Ramos (cell line): ENCODE data around the gene PLEKHM1.

Experiments
- in situ Hi-C: fragments of 300-500 bp; cut with MboI; formaldehyde crosslinking; loops from one replicate; pipeline ENCODE4 v1.14.3; 2022; ENCODE audit warnings: low sequenced_read_pairs; ENCODE audit not compliant: unreplicated experiment

PLEKHM1 gene

DNA sequence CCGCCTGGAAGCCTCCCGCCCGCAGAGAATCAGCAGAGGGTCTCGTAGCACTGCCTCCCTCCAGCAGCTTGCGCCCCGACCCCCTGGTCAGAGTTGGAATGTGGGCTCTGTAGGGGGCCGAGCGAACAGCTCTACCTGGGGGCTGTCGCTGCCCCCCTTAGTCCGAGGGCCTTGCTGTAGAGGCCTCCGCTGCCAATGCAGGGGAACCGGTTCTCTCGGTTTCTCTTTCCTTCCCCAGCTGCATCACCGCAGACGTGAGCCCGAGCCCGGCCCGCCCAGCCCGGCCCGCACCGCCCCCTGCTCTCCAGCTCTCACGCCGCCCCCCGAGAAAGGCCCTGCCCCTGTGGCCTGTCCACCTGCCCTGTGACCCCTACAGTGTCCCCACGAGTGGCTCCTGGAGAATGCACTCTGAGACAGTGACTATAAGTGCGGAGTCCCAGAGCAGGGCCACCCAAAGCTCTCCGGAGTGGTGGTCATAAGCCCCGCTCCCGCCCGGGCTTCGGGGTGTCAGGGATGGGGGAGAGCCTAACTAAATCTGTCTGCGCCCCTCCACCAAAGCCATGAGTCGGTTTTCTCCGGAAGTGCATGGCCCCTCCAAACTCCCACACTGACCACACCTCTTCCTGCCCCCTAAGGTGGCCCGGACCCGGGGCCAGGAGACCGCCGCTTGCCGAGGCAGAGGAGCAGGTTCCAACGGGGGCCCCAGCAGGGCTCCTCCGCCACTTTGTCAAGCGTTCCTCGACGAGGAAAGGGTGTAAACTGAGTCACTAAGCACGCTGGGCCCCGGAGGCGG is 59.6 kb downstream of the PLEKHM1 start:
- in situ Hi-C loops, result loop anchor here (25.0 kb wide), 1 partner anchor 156 kb away; no protein-coding TSS in a partner anchor

- in situ Hi-C loops, result loop anchor here (25.0 kb wide), 1 partner anchor 157 kb away; no protein-coding TSS in a partner anchor
These were observed 60.3 kb downstream of the PLEKHM1 start for GRCh38 chr17:45430006-45430737.

GRCh38 chr17:45429339-45430005 is 61.0 kb downstream of the PLEKHM1 start:
- in situ Hi-C loops, result loop anchor here (25.0 kb wide), 1 partner anchor 158 kb away; no protein-coding TSS in a partner anchor

DNA sequence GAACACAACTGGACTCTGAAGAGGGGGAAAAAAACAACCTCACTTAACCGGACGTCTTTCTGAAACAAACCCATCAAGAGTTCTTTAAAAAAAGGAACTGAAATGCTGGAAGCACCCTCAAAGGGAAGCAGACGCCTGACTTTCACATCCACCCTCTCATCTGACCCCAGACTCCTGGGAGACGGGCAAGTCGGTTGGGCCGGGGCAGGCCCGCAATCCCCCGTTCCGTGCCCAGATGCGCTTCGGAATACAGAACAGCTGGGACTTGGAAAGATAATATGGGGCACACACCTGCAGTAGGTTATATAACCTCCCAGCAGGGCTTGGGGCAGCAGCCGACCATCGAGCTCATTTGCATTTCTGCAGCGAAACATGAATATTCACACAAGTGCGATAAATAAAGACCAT is 61.6 kb downstream of the PLEKHM1 start:
- in situ Hi-C loops, result loop anchor here (25.0 kb wide), 1 partner anchor 158 kb away; no protein-coding TSS in a partner anchor

DNA sequence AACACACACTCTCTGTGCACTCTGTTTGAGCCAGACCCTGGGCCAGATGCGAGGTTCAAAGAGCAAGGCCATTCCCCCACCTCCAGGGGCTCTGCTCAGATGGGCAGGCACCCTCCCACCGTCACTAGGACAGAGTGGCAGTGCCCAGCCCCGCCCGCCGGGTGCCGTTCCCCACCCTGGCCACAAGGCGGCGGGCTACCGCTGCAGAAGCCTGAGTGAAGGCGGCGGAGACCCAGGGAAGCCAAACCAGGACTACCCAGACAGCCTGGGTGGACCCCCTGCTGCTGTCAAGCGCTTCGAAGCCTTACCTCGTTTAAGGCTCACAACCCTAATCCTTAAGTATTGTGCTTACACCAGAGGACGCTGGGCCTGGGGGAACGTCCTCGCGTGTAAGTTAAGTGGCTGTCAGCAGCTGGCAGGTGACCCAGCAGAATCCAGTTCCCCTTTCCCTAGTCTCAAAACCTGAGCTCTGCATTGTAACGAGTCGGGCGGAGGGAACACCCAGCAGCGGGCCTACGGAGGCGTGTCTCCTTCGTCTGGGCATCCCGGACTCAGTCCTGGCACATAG is 62.4 kb downstream of the PLEKHM1 start:
- in situ Hi-C loops, result loop anchor here (25.0 kb wide), 1 partner anchor 159 kb away; no protein-coding TSS in a partner anchor

- in situ Hi-C loops, result loop anchor here (25.0 kb wide), 1 partner anchor 160 kb away; no protein-coding TSS in a partner anchor
These were observed 63.2 kb downstream of the PLEKHM1 start for GRCh38 chr17:45427181-45427835.

GRCh38 chr17:45426561-45426960 is 64.0 kb downstream of the PLEKHM1 start:
- in situ Hi-C loops, result loop anchor here (25.0 kb wide), 1 partner anchor 161 kb away; no protein-coding TSS in a partner anchor

DNA sequence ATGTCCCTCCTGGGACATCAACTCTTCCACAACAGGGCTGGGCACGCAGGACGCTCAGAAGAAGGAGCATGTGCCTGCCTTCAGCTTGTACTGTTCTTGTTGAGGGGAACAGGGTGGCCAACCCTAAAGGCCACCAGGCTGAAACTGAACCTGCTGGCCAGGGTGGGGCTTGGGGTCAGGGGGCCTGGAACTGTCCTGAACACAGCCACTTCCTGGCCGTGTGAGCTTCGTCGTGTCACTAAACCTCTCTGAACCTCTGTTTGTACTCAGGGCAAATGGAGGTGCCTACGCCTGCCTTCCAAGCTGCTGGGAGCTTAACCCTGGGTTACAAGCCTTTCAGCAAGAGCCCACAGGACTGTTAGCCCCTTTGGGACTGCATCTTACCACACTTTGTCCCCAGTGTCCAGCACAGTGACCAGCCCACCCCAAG is 64.5 kb downstream of the PLEKHM1 start:
- in situ Hi-C loops, result loop anchor here (25.0 kb wide), 1 partner anchor 161 kb away; no protein-coding TSS in a partner anchor

- in situ Hi-C loops, result loop anchor here (25.0 kb wide), 1 partner anchor 162 kb away; no protein-coding TSS in a partner anchor
These were observed 65.2 kb downstream of the PLEKHM1 start for GRCh38 chr17:45425125-45425983.

GRCh38 chr17:45424769-45425124 is 65.8 kb downstream of the PLEKHM1 start:
- in situ Hi-C loops, result loop anchor here (25.0 kb wide), 2 partner anchors 163 to 413 kb away; partner anchors contain the start of gene SPPL2C

DNA sequence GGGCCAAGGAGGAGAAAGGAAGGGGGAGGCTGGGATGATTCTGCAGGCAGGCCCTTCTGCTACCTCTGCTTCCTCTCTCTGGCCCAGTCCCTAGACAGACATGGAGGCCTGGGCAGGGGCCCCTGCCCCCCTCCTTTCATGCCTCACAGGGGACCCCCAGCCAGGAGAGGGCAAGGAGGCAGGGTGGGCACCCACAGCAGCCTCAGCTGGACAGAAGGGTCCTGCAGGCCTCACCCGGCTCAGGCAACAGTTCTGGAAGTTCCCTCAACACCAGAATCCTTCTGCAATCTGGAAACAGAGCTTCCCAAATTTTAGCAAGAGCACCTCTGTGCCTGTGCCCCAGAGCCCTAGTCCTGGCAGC is 66.6 kb downstream of the PLEKHM1 start:
- in situ Hi-C loops, result loop anchor here (25.0 kb wide), 1 partner anchor 413 kb away; the partner anchor contains the start of gene SPPL2C

GRCh38 chr17:45423304-45423974 is 67.1 kb downstream of the PLEKHM1 start:
- in situ Hi-C loops, result loop anchor here (25.0 kb wide), 1 partner anchor 414 kb away; the partner anchor contains the start of gene SPPL2C

- in situ Hi-C loops, result loop anchor here (25.0 kb wide), 1 partner anchor 422 kb away; the partner anchor contains the start of gene SPPL2C
These were observed 75.3 kb downstream of the PLEKHM1 start for GRCh38 chr17:45414990-45415881.

DNA sequence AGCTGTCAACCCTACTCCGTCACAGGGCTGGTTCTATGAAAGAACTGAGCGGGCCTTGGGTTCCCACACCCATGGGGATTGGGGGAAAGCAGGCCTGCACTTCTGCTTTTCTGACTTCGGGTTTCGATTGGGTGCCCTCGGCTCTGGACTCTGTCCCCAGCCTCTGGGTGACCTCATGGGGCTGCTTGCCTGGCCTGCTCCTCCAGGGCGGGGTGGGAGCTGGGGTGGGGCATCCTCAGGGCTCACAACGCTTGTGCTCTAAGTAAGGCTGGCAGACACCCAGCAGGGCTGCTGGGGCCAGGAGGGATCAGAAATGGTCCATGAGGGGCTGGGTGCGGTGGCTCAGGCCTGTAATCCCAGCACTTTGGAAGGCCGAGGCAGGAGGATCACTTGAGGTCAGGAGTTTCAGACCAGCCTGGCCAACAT is 77.0 kb downstream of the PLEKHM1 start:
- in situ Hi-C loops, result loop anchor here (25.0 kb wide), 1 partner anchor 424 kb away; the partner anchor contains the start of gene SPPL2C

DNA sequence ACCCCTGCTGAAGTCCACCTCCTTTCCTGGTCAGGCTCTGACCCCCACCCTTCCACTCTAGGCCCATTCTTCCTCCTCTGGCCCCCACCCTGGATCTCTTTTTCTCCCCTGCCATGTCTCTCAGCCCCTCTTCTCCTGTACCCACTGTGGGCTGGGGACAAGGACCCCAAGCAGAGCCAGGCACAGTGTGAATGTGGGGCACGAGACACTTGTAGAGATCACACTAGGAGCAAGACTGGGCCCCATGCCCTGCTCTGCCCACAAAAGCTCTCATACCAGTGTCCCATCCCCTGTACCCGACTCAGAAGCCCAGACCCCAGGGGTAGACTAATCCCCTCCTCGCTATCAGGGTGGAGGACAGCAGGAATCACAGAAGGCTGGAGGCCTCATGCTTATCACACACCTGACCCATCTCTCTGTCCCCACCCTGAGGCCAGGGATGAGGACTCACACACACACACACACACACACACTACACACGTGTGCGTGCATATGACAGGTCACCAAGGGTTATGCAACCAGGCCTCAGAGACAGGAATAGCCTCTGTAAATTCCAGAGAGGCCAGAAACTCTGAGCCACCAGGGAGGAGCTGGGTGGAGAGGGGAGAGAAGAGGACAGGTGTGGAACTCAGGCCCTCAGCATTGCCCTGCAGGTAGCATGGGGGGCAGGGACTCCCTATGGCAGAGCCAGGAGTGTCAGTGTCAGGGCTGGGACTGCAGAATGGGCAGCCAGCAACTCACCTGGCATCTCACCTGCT is 79.0 kb downstream of the PLEKHM1 start:
- in situ Hi-C loops, result loop anchor here (25.0 kb wide), 1 partner anchor 426 kb away; the partner anchor contains the start of gene SPPL2C
